Hematopoietic multipotent progenitor cell treated with erythropoietin and hydrocortisone succinate and interleukin-3 and kit ligand, for 4 days (in vitro differentiated cells): ENCODE results near the gene PTBP3.
"Not testable (repeated sequence)": the region's sequence is repeated elsewhere in the genome, so short reads cannot be mapped to it uniquely, and the experiment has no call there.

Source experiments
- DNase-seq: peaks from one replicate; pipeline ENCODE4 v3.0.0-alpha.2; 2015

The PTBP3 gene, protein sequence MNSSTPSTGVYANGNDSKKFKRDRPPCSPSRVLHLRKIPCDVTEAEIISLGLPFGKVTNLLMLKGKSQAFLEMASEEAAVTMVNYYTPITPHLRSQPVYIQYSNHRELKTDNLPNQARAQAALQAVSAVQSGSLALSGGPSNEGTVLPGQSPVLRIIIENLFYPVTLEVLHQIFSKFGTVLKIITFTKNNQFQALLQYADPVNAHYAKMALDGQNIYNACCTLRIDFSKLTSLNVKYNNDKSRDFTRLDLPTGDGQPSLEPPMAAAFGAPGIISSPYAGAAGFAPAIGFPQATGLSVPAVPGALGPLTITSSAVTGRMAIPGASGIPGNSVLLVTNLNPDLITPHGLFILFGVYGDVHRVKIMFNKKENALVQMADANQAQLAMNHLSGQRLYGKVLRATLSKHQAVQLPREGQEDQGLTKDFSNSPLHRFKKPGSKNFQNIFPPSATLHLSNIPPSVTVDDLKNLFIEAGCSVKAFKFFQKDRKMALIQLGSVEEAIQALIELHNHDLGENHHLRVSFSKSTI

DNA sequence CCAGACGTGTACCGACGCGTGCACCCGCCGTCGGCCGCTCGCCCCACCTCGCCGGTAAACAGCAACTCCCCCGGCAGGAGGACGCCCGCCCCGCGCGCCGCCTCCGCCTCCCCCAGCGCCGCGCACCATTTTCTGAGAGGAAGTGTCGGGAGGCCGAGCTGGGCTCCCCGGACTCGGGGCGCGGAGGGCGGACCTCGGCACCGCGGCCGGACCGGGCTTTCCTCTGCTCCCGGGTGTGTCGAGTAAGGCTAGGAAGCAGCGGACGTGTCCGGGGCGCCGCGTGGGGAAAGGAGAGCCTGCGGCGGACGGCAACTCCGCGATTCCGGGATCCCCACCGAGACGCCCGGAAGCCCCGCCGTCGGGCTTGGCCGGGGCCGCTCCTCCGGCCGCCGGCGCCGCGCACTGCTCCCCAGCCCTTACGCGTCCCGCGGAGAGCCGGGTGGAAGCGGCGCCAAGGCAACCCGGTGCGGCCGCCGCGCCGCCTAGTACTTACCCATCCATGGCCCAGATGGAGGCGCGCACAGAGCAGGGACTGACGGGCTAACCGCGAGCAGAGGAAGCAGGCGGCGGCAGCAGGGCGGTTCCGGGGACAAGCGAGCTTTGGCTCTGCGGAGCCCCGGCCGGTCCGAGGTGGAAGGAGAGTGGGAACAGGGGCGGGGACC, at the start of gene PTBP3:
Gene PTBP3, minus strand, starts transcription at position 643 of the 662 bp plus-strand sequence. CDS start 35,754 bp downstream, outside the sequence.
- peak; percentile 92 for DNase-seq

DNA sequence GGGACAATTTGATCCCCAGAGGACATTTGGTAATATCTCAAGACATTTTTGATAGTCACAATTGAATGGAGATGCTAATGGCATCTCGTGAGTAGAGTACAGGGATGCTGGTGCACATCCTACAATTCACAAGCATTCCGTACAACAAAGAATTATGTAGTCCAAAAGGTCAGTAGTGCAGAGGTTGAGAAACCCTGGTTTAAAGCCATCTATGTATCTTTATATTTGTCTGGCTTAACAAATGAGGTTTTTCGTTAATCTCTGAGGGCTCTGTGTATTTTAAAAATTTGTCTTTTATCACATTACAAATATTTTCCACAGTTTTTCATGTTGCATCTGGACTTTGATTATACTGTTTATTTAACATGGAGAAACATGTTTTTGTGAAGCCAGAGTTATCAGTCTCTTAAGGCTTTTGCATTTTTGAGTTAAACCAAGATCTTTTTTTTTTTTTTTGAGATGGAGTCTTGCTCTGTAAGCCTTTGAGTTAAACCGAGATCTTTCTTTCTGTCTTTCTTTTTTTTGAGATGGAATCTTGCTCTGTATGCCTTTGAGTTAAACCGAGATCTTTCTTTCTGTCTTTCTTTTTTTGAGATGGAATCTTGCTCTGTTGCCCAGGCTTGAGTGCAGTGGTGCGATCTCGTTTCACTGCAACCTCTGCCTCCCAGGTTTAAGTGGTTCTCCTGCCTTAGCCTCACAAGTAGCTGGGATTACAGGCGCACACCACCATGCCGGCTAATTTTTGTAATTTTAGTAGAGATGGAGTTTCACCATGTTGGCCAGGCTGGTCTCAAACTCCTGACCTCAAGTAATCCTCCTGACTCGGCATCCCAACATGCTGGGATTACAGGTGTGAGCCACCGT, 49.3 kb upstream of the PTBP3 start:
- DNase-seq: no peak

DNA sequence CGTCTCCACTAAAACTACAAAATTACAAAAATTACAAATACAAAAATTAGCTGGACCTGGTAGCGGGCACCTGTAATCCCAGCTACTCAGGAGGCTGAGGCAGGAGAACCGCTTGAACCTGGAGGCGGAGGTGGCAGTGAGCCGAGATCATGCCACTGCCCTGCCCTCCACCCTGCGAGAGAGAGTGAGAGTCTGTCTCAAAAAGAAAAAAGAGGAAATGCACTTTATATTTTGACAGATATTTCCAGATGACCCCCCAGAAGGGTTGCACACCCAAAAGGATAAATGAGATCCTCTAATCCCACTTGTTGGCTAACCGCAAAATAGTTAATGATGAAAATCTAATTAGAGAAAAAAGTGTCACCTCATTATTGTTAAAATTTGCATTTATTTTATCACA, 48.6 kb upstream of the PTBP3 start:
- DNase-seq: no peak

DNA sequence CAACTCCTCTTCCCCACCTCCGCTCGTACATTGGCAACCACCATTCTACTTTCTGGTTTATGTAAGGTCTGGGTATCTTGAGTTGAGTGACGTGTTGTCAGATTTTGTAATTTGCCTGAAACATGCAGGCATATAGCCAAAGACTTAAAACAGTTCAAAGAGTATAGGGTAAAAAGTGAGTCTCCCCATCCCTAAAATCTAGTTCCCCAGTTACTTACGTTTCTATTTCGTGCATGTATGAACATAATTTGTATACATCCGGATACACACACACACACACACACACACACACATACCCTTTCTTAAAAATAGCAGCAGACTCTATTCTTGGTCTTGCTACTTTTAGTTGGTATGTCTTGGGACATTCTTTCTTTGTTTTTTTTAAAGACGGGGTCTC, 47.4 kb upstream of the PTBP3 start:
- DNase-seq: peak; percentile 61

DNA sequence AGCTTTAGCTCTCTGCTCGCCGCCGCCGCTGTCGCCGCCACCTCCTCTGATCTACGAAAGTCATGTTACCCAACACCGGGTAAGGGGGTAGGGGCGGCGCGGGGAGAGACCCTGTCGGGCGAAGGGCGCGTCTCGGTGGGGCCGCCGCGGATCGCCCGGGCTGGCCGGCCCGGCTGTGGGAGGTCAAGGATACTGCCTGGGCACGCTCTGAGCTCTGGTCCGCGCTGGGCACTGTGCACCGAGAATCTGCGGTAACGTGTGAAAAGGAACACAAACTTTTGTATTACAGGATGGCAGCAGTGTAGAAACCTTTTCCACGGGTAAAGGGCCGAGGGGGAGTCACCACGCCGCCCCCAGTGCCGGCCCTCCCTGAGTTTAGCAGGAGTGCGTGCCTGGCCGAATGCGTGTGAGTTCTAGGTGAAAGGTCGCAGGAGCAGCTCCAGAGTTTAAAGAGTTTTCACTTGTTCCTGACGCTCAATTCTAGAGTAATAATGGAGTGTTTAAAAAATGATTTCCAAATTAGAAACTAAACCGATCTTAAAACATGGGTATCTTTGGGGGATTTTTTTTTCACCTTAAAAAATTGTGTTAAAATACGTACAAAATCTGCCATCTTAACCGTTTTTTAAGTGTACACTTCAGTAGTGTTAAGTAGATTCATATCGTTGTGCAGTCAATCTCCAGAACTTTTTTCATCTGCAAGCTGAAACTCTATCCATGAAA, 46.8 kb upstream of the PTBP3 start, which contains the start of gene HSDL2:
Gene HSDL2, plus strand, starts transcription at position 7 of the 723 bp plus-strand sequence. Its CDS starts 56 bp downstream, at position 63.
- peak; percentile 65 for DNase-seq

DNA sequence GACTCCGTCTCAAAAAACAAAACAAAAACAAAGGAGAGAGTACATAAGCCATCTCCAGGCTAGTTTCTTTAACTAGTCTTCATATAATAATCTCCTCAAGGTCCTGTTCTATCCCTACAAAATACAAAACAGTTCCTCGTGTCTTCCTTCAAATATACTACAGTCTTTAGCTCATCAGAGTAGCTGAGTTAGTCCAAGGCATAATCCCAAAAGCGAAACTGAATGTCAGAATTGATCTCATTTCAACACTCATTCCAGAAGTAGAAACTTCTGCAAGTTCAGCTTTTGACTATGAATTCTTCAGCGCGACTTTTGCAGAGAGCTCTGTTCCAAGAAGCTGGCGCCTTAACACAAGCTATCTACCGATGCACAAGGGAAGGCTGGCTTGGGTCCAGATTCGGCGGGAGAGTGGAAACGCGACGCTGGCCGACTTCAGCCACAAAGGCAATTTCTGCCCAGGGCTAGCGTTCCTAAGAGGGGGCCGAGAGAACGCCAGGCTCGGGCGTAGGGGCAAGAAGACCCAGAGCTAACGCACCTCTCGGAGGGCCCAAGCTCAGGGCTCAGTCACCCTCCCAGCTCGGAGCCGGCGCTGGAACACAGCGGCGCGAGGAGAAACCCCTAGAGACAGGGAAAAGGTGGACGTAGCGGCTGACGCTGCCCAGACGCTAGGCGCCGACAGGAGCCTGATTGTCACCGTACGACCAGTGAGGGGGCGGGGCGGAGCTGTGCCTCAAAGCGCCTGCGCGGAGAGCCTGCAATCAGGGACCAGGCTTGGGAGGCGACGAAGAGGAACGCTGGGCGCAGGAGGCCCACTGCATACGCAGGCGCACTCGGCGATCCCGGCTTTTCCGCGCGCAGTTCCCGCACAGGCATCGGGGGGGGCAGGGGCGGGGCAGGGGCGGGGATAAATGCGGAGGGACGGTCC, 46.0 kb upstream of the PTBP3 start:
- peak; percentile 100 for DNase-seq

DNA sequence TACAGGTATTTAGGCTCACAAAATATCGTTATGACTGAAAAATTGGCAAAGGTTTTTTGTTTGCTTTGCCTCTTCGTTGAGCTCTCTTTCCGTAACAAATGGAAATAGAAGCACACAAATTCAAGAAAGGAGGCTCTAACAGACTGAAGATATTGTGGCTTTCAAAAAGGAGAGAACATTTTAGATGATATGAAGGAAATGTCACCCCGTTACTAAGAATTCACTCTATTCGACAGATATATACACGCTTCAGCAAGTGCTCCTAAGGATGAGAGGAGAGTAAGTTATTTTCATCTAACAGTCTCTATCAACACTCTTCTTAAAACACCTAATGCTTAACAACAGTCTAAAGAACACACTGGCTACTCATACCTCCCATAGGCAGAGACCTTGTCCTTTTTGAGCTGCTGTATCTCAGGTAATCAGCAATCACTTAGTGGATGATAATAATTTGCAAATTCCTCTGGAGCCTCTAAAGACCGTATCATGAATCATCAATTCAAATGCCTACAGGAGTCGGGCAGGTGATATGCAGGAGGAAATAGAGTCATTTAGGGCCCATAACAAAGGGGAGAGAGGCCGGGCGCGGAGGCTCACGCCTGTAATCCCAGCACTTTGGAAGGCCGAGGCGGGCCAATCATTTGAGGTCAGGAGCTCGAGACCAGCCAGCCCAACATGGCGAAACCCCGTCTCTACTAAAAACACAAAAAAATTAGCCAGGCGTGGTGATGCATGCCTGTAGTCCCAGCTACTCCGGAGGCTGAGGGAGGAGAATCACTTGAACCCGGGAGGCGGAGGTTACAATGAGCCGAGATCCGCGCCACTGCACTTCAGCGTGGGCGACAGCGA, 45.1 kb upstream of the PTBP3 start:
- peak; percentile 37 for DNase-seq

DNA sequence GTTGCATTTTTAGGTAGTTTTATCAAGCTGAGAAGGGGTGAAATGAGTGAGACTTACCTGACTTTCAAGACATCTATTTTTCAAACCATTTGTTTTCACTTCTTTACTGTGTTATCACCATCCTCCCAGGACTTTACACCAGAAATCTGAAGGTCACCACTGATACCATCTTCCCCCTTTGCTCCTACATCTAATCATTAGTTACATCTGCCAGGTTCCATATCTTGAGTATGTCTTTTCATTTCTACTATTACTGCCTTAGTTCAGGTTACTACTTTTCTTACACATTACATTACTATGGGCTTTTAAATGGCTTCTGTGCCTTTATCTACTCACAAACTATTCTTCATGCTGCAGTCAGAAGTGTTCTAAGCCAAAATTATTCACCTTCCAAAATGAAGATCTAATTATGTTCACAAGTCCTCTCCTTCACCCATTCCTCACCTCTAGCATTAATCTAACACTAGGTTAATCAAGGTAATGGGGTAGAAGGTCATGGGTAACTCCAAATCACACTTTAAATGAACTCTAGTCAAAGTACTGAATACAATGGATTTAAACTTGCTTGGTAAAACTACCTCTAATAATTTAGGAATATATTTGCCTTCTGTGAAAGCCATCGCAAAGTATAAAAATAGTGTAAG, 44.4 kb upstream of the PTBP3 start:
- no peak for DNase-seq

DNA sequence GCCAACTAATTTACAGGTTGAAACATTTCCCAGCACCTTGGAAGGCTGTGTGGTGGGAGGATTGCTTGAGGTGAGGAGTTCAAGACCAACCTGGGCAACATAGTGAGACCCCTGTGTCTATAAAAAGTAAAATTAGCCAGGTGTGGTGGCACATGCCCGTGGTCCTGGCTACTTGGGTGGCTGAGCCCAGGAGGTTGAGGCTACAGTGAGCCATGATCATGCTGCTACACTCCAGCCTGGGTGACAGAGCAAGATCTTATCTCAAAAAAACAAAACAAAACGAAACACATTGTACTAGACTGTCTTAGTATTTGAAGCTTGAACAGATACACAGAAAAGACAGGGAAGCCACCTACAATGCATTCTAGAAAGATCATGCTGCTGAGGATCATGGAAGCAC, 43.7 kb upstream of the PTBP3 start:
- DNase-seq: peak; percentile 73

DNA sequence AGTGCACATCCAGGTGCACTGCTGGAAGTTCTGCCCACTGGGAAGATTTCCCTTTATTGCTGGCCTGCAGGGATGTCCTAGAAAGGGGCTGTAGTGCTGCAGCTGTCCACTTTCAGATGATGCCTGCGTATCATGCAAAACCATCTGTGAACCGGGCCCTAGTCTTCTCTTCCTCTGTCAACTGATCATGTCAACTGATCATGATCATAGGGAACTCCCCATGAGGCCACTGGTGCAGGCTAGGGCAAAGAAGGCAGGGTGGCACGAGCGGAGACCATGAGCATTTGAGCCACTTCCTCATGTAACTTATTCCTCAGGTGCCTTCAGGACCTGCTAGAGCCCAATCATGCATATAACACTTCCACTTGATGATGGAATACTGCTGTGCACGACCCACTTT, 41.9 kb upstream of the PTBP3 start:
- no peak for DNase-seq

DNA sequence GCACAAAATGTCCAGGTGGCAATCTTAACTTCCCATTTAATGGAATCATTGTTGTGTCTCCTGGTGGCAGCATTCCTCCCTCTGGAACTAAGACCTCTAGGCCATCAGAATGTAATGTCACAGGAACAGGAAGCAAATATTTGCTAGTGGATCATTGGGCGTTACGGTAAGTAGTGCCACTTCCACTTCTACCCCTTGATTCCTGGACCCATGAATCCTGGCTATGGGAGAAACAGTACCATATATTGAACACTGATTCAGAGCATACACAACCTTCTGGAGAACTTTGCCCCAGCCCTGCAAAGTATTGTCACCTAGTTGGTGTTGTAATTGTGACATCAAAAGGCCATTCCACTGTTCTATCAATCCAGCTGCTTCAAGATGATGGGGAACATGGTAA, 40.8 kb upstream of the PTBP3 start:
- not testable (repeated sequence) for DNase-seq

DNA sequence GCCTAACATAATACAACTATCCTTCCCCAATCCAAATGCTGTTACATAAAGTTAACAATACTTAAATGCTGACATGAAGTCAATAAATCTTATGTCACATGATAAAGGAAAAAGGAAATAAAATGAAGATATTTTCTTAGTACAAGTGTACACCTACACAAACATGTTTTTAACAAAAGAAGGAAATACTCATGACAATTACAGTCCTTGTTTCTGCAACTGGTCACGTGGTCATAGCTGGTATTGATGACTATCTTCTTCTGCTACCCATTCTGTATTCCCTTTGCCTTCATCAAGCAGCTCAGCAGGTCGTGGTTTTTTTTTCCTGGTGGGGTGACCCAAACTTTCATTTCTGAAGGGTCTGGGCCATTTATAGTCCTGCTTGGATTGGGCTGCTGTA, 40.2 kb upstream of the PTBP3 start:
- DNase-seq: not testable (repeated sequence)

DNA sequence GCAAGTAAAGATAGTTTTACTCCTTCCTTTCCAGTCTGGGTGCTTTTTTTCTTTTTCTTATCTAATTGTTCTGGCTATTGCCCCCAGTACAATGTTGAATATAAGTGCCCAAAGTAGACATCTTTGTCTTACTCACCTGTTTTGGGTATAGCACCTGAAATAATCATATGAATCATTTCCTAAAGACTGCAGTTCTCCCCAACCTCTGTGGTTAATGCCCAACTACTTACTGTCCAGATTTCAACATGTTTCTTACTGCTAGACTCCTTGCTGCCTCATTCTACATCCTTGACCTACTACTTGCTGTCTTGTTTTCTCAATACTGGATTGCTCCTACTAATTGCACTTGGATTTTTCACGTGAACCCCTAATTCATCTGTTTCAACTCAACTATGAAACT, 37.6 kb upstream of the PTBP3 start:
- no peak for DNase-seq

DNA sequence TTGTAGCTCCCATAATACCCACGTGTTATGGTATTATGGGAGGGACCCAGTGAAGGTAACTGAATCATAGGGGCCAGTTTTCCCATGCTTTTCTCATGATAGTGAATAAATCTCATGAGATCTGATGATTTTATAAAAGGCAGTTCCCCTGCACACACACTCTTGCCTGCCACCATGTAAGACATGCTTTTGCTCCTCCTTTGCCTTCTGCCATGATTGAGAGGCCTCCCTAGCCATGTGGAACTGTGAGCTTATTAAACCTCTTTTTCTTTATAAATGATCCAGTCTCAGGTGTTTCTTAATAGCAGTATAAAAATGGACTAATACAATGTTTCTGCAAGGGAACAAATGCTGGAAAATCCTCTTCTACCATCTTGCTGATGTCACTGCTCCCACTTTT, 36.4 kb upstream of the PTBP3 start:
- DNase-seq: no peak

DNA sequence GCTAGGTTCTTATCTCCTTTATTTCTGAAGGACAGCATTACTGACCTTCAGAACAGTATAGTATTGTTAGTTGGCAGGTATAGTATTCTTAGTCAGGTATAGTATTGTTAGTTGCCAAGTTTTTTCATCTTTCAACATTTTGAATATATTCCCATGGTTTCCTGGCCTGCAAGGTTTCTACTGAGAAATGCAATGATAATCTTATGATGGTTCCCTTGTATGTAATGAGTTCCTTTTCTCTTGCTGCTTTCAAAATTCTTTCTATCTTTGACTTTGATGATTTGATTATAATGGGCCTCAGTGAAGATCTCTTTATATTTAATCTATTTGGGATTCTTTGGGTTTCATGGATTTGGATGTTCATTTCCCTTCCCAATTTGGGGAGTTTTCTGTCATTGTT, 34.0 kb upstream of the PTBP3 start:
- no peak for DNase-seq

DNA sequence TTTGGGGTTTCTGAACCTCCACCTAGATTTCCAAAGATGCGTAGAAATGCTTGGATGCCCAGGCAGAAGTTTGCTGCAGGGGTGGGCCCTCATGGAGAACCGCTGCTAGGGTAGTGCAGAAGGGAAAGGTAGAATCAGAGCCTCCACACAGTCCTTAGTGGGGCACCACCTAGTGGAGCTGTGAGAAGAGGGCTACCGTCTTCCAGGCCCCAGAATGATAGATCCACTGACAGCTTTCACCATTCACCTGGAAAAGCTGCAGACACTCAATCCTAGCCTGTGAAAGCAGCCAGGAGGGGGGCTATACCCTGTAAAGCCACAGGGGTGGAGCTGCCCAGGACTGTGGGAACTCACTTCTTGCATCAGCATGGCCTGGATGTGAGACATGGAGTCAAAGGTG, 33.2 kb upstream of the PTBP3 start:
- DNase-seq: no peak

DNA sequence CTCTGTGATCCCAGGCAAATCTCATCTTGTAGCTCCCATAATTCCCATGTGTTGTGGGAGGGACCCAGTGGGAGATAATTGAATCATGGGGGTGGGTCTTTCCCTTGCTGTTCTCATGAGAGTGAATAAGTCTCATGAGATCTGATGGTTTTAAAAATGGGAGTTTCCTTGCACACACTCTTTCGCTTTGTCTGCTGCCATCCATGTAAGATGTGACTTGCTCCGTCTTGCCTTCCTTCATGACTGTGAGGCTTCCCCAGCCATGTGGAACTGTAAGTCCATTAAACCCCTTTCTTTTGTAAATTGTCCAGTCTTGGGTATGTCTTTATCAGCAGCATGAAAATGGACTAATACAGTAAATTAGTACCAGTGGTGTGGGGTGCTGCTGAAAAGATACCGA, 31.8 kb upstream of the PTBP3 start:
- DNase-seq: not testable (repeated sequence)

DNA sequence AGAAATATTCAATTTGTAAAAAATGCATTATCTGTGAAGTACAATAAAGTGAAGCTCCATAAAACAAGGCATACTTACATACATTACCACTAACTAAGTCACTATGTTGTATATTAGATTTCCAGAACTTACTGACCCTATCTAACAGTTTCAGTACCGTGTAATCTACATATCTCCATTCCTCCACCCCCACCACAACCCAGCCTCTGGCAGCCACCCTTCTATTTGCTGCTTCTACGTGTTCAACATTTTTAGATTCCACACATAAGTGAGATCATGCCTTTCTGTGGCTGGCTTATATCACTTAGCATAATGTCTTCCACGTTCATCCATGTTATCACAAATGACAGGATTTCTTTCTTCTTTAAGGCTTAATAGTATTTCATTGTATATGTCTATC, 31.3 kb upstream of the PTBP3 start:
- peak; percentile 55 for DNase-seq

DNA sequence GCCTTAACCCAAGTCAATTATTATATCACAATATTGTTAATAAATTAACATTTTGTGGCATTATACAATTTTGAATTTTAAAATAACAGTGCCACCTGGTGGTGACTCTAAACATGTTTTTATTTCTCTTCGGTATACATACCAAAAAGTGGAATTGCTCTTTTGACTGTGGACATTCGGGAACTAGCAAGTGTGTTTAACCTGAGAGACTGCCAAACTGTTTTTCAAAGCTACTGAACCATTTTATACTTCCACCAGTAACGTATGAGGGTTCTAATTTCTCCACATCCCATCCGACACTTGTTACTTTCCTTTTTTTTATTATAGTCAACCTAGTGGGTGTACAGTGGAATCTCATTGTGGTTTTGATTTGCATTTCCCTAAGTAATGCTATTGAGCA, 28.2 kb upstream of the PTBP3 start:
- peak; percentile 83 for DNase-seq
